Right lobe of liver (tissue), 4 donors: ENCODE measurements around the gene GALNT3.

ENCODE experiments used
- CTCF ChIP-seq, 4 donors: fragments of 200-600 bp in 3 of 4; fragments of 450-650 bp in 1 of 4; IDR thresholded peaks; one replicate each; pipeline versions ENCODE4 v1.5.1 to v1.8.0; 2016 to 2022; ENCODE audit warnings: antibody characterized with exemption in 4 of 4, mild to moderate bottlenecking in 2 of 4
- POLR2A ChIP-seq: fragments of 450-650 bp; IDR thresholded peaks from one replicate; pipeline ENCODE4 v1.6.1; 2017; ENCODE audit warnings: antibody characterized with exemption, mild to moderate bottlenecking
- donor health status: DM: no; HTN: no; CAD: no.
- donor health status: DM: no; HTN: no; CAD: no.
- donor health status: DM: no; HTN: yes; CAD: no.

- TF ChIP-seq CTCF (IDR thresholded peaks at IDR 0.05), result no peak
- no peak for TF ChIP-seq POLR2A
These were observed 2.1 kb upstream of the GALNT3 start for GRCh38 chr2:165796129-165796528.
